WTC11 (cell line): ENCODE measurements around the gene NT5C3B. TPM values are rescaled to one million over a fixed set of nuclear protein-coding genes. Genes with fewer than 3 reads are reported as not detected.

Source experiments
- CREM ChIP-seq: sonication (generic); formaldehyde crosslinking; IDR thresholded peaks from 2 replicates; pipeline ENCODE4 v1.8.1; 2022; ENCODE audit warnings: mild to moderate bottlenecking, missing genetic modification reagents, moderate library complexity
- E2F4 ChIP-seq: sonication (generic); formaldehyde crosslinking; IDR thresholded peaks from 2 replicates; pipeline ENCODE4 v1.8.1; 2022; ENCODE audit warnings: low read depth, mild to moderate bottlenecking, moderate library complexity, missing genetic modification reagents, borderline replicate concordance
- ESRRA ChIP-seq: sonication (generic); formaldehyde crosslinking; IDR thresholded peaks from 2 replicates; pipeline ENCODE4 v1.8.1; 2022; ENCODE audit warnings: mild to moderate bottlenecking, missing genetic modification reagents, borderline replicate concordance
- ETV6 ChIP-seq: sonication (generic); formaldehyde crosslinking; IDR thresholded peaks from 2 replicates; pipeline ENCODE4 v1.8.1; 2022; ENCODE audit warnings: mild to moderate bottlenecking, missing genetic modification reagents
- FOXK1 ChIP-seq: sonication (generic); formaldehyde crosslinking; IDR thresholded peaks from 2 replicates; pipeline ENCODE4 v1.8.0; 2022; ENCODE audit warnings: mild to moderate bottlenecking, moderate library complexity, missing genetic modification reagents
- FOXP1 ChIP-seq: sonication (generic); formaldehyde crosslinking; IDR thresholded peaks from 2 replicates; pipeline ENCODE4 v1.8.0; 2022; ENCODE audit warnings: missing genetic modification reagents, mild to moderate bottlenecking, moderate library complexity, borderline replicate concordance
- IRF1 ChIP-seq: sonication (generic); formaldehyde crosslinking; IDR thresholded peaks from 2 replicates; pipeline ENCODE4 v1.8.0; 2023; ENCODE audit warnings: missing genetic modification reagents
- IRF2 ChIP-seq: sonication (generic); formaldehyde crosslinking; IDR thresholded peaks from 2 replicates; pipeline ENCODE4 v1.8.0; 2022; ENCODE audit warnings: low read depth, missing genetic modification reagents, borderline replicate concordance
- JUN ChIP-seq: sonication (generic); formaldehyde crosslinking; IDR thresholded peaks from 2 replicates; pipeline ENCODE4 v1.8.0; 2023; ENCODE audit warnings: mild to moderate bottlenecking, missing genetic modification reagents
- KAT7 ChIP-seq: sonication (generic); formaldehyde crosslinking; IDR thresholded peaks from 2 replicates; pipeline ENCODE4 v1.8.1; 2023; ENCODE audit warnings: missing genetic modification reagents, mild to moderate bottlenecking, borderline replicate concordance
- NR1H2 ChIP-seq: sonication (generic); formaldehyde crosslinking; IDR thresholded peaks from 2 replicates; pipeline ENCODE4 v1.9.0; 2021; ENCODE audit warnings: mild to moderate bottlenecking, moderate library complexity, missing genetic modification reagents
- NR2C2 ChIP-seq: sonication (generic); formaldehyde crosslinking; IDR thresholded peaks from 2 replicates; pipeline ENCODE4 v1.8.0; 2022; ENCODE audit warnings: mild to moderate bottlenecking, missing genetic modification reagents
- NR3C1 ChIP-seq: sonication (generic); formaldehyde crosslinking; conservative IDR thresholded peaks from 2 replicates; pipeline ENCODE4 v1.8.1; 2023; ENCODE audit warnings: low read depth, mild to moderate bottlenecking, missing genetic modification reagents
- PRDM15 ChIP-seq: sonication (generic); formaldehyde crosslinking; IDR thresholded peaks from 2 replicates; pipeline ENCODE4 v1.8.0; 2022; ENCODE audit warnings: missing genetic modification reagents
- PRRX2 ChIP-seq: fragments of 250-450 bp; sonication (Bioruptor Pico); IDR thresholded peaks from 2 replicates; pipeline ENCODE4 v1.8.0; 2021; ENCODE audit warnings: mild to moderate bottlenecking
- RORB ChIP-seq: fragments of 250-450 bp; sonication (Bioruptor Pico); IDR thresholded peaks from 2 replicates; pipeline ENCODE4 v1.9.0; 2021; ENCODE audit warnings: mild to moderate bottlenecking
- SOX15 ChIP-seq: fragments of 250-450 bp; sonication (Bioruptor Pico); IDR thresholded peaks from 2 replicates; pipeline ENCODE4 v1.9.0; 2021; ENCODE audit warnings: mild to moderate bottlenecking
- ZBTB21 ChIP-seq: sonication (generic); formaldehyde crosslinking; IDR thresholded peaks from 2 replicates; pipeline ENCODE4 v1.8.1; 2023; ENCODE audit warnings: mild to moderate bottlenecking, missing genetic modification reagents, borderline replicate concordance
- ZNF232 ChIP-seq: sonication (generic); formaldehyde crosslinking; IDR thresholded peaks from 2 replicates; pipeline ENCODE4 v1.8.0; 2022; ENCODE audit warnings: mild to moderate bottlenecking, missing genetic modification reagents
- total RNA-seq: library from RNA; stranded (reverse); gene quantifications from 3 replicates; pipeline ENCODE4 v1.2.3, GENCODE V29; 2021
- TF ChIP-seq, protein P1 (sequence below): sonication (generic); formaldehyde crosslinking; IDR thresholded peaks from 2 replicates; pipeline ENCODE4 v1.8.1; 2023; ENCODE audit warnings: mild to moderate bottlenecking, missing genetic modification reagents
- TF ChIP-seq, protein P2 (sequence below): sonication (generic); formaldehyde crosslinking; IDR thresholded peaks from 2 replicates; pipeline ENCODE4 v1.8.0; 2022; ENCODE audit warnings: mild to moderate bottlenecking, missing genetic modification reagents
- TF ChIP-seq, protein P3 (sequence below): sonication (generic); formaldehyde crosslinking; IDR thresholded peaks from 2 replicates; pipeline ENCODE4 v1.8.1; 2023; ENCODE audit warnings: mild to moderate bottlenecking, missing genetic modification reagents, moderate library complexity
- TF ChIP-seq, protein P4 (sequence below): sonication (generic); formaldehyde crosslinking; IDR thresholded peaks from 2 replicates; pipeline ENCODE4 v1.8.1; 2023; ENCODE audit warnings: mild to moderate bottlenecking, missing genetic modification reagents, borderline replicate concordance
- TF ChIP-seq, protein P5 (sequence below): fragments of 250-450 bp; sonication (Bioruptor Pico); IDR thresholded peaks from 2 replicates; pipeline ENCODE4 v2.1.2; 2022; ENCODE audit warnings: mild to moderate bottlenecking, moderate library complexity

The NT5C3B gene
- total RNA-seq, 1 experiment from 2014 or later: 58.1 TPM

- TF ChIP-seq E2F4 (CRISPR knock-in tag): no peak
- TF ChIP-seq IRF1: no peak
- TF ChIP-seq FOXP1 (CRISPR knock-in tag): 0 out of 2 replicates have a peak, but pooled peaks have one; percentile 68
- no peak for TF ChIP-seq SOX15 (CRISPR knock-in tag)
- TF ChIP-seq, protein P1, sequence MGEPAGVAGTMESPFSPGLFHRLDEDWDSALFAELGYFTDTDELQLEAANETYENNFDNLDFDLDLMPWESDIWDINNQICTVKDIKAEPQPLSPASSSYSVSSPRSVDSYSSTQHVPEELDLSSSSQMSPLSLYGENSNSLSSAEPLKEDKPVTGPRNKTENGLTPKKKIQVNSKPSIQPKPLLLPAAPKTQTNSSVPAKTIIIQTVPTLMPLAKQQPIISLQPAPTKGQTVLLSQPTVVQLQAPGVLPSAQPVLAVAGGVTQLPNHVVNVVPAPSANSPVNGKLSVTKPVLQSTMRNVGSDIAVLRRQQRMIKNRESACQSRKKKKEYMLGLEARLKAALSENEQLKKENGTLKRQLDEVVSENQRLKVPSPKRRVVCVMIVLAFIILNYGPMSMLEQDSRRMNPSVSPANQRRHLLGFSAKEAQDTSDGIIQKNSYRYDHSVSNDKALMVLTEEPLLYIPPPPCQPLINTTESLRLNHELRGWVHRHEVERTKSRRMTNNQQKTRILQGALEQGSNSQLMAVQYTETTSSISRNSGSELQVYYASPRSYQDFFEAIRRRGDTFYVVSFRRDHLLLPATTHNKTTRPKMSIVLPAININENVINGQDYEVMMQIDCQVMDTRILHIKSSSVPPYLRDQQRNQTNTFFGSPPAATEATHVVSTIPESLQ (CRISPR knock-in tag): no peak
- no peak for TF ChIP-seq NR3C1
- no peak for TF ChIP-seq RORB (CRISPR knock-in tag)
- TF ChIP-seq ETV6 (CRISPR knock-in tag): peak; percentile 77; the same call in 1 of the 2 replicates
- TF ChIP-seq, protein P2, sequence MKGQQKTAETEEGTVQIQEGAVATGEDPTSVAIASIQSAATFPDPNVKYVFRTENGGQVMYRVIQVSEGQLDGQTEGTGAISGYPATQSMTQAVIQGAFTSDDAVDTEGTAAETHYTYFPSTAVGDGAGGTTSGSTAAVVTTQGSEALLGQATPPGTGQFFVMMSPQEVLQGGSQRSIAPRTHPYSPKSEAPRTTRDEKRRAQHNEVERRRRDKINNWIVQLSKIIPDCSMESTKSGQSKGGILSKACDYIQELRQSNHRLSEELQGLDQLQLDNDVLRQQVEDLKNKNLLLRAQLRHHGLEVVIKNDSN (CRISPR knock-in tag): no peak; the same call in 1 of the 2 replicates
- TF ChIP-seq FOXK1: peak; percentile 64; the same call in 1 of the 2 replicates
- TF ChIP-seq CREM: no peak; the same call in 1 of the 2 replicates
- 0 out of 2 replicates have a peak, but pooled peaks have one; percentile 24 for TF ChIP-seq KAT7 (CRISPR knock-in tag)
- TF ChIP-seq, protein P3, sequence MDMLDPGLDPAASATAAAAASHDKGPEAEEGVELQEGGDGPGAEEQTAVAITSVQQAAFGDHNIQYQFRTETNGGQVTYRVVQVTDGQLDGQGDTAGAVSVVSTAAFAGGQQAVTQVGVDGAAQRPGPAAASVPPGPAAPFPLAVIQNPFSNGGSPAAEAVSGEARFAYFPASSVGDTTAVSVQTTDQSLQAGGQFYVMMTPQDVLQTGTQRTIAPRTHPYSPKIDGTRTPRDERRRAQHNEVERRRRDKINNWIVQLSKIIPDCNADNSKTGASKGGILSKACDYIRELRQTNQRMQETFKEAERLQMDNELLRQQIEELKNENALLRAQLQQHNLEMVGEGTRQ (CRISPR knock-in tag): no peak
- no peak for TF ChIP-seq ZNF232 (CRISPR knock-in tag)
- no peak for TF ChIP-seq NR1H2 (CRISPR knock-in tag)
- no peak for TF ChIP-seq IRF2 (CRISPR knock-in tag)
- TF ChIP-seq JUN (CRISPR knock-in tag): peak; percentile 64; the same call in 1 of the 2 replicates
- no peak for TF ChIP-seq PRDM15 (CRISPR knock-in tag)
- no peak for TF ChIP-seq NR2C2 (CRISPR knock-in tag)
- no peak for TF ChIP-seq ZBTB21 (CRISPR knock-in tag)
- TF ChIP-seq, protein P4, sequence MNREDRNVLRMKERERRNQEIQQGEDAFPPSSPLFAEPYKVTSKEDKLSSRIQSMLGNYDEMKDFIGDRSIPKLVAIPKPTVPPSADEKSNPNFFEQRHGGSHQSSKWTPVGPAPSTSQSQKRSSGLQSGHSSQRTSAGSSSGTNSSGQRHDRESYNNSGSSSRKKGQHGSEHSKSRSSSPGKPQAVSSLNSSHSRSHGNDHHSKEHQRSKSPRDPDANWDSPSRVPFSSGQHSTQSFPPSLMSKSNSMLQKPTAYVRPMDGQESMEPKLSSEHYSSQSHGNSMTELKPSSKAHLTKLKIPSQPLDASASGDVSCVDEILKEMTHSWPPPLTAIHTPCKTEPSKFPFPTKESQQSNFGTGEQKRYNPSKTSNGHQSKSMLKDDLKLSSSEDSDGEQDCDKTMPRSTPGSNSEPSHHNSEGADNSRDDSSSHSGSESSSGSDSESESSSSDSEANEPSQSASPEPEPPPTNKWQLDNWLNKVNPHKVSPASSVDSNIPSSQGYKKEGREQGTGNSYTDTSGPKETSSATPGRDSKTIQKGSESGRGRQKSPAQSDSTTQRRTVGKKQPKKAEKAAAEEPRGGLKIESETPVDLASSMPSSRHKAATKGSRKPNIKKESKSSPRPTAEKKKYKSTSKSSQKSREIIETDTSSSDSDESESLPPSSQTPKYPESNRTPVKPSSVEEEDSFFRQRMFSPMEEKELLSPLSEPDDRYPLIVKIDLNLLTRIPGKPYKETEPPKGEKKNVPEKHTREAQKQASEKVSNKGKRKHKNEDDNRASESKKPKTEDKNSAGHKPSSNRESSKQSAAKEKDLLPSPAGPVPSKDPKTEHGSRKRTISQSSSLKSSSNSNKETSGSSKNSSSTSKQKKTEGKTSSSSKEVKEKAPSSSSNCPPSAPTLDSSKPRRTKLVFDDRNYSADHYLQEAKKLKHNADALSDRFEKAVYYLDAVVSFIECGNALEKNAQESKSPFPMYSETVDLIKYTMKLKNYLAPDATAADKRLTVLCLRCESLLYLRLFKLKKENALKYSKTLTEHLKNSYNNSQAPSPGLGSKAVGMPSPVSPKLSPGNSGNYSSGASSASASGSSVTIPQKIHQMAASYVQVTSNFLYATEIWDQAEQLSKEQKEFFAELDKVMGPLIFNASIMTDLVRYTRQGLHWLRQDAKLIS (CRISPR knock-in tag): no peak
- TF ChIP-seq ESRRA (CRISPR knock-in tag): no peak; the same call in 1 of the 2 replicates
- TF ChIP-seq, protein P5, sequence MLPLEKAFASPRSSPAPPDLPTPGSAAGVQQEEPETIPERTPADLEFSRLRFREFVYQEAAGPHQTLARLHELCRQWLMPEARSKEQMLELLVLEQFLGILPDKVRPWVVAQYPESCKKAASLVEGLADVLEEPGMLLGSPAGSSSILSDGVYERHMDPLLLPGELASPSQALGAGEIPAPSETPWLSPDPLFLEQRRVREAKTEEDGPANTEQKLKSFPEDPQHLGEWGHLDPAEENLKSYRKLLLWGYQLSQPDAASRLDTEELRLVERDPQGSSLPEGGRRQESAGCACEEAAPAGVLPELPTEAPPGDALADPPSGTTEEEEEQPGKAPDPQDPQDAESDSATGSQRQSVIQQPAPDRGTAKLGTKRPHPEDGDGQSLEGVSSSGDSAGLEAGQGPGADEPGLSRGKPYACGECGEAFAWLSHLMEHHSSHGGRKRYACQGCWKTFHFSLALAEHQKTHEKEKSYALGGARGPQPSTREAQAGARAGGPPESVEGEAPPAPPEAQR (CRISPR knock-in tag): no peak
- TF ChIP-seq PRRX2 (CRISPR knock-in tag): no peak
Observed at GRCh38 chr17:41864836-41865595, 29.0 kb upstream of the NT5C3B start, which contains the start of gene KLHL11 (continued).
